CD4-positive, alpha-beta T cell treated with Interleukin-15 for 1 hour (primary cell): ENCODE data around the gene TMEM253.
A peak's percentile ranks its signal among the peaks of the same experiment; 100 is the strongest.

Experiments used
- DNase-seq: peaks from one replicate; pipeline ENCODE4 v3.0.0-alpha.2; 2020

The TMEM253 gene

DNA sequence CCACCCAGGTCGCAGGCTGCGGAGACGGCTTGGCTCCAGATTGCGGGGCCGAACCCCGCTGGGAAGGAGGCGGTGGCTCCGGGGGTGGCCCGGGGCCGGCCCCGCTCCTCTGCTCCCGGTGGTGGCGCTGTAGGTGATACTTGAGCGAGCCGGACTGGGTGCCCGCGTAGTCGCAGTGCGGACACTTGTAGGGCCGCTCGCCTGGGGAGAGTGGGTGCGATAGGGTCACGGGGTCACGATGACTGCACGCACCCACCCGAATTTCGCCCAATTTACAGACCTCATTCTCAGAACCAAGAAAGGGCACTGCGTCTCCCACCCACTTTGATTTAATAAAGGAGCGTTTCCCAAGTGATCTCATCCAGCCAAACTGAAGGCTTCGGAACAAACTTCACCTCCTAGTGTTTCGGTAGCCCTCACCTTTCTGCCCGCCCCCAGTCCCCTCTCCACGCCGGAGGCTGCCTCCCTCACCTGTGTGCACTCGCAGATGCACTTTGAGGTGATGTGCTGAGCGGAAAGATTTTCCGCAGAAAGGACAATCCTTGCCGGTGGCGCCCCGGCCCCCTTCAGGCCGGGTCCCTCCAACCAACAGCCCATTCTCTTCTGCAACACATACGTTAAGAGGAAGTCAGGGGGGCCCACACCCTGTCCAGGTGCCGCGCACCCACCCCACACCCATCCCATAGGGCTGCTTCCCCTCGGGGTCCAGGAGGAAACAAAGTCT, 9.8 kb upstream of the TMEM253 start:
- DNase-seq = no peak

DNA sequence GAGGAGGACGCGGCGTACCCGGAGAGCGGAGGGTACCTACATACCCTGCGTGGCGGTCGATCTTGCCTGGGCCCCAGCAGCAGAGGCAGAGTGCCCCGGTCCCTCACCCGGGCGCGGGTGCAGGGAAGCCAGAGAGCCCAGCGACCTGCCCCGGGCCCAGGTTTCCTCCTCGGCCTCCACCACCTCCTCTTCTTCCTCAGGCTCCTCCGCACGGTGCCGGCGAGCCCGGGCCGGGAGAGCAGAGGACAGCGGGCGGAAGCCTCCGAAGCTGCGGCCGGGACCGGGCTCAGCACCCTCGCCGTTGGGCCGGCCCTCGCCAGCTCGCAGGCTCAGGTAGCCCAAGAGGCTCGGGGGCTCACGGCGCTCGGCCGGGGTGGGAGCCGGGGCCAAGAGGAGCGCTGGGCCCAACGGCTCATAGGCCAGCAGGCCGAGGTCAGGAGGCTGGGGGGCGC, 9.0 kb upstream of the TMEM253 start:
- DNase-seq = no peak

DNA sequence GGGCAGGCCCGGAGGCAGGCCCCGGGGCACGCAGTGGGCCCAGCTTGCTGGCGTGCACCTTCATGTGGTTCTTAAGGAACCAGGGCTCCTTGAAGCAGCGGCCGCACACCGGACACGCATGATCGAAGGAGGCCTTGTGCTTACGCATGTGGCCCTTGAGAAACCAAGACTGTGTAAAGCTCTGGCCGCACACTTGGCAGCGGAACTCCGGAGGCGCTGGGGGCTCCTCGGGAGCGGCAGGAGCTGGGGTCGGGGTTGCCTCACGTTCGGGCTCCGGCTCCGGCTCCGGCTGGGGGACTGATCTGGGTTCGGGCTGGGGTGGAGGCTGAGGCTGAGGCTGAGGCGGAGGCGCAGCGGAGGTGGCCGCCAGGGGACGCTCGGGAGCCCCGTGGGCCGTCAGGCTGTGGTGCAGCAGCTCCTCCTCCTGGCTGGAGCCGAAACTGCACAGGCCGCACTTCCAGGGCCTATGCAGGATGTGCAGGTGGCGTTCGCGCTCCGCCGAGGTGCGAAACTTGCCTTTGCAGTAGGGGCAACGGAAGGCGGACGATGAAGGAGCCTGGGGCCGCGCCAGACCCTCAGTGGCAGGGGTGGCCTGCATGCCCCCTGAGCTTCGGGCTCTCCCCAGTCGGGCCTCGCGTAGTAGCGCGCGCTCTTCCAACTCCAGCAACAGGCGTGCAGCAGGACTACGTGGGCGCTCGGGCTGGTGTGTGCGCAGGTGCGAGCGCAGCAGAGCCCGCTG, 8.4 kb upstream of the TMEM253 start:
- DNase-seq = peak; percentile 86

DNA sequence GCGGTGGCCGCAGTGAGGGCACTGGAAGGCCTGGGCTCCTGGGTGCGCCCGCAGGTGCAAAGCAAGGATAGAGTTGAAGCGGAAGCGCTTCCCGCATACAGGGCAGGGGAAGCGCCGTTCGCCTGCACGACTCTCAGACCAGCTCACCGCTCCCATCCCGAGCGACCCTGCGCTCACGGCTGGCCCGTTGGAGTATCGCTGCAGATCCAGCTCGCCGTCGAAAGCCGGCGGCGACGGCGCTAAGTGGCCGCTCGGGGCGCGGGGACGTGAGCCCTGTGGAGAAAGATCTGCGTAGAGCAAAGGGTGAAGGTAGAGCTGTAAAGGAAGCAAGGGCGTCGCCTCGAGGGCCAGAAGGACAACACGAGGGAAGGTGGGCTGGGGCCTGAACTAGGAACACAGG, 7.8 kb upstream of the TMEM253 start:
- no peak for DNase-seq

DNA sequence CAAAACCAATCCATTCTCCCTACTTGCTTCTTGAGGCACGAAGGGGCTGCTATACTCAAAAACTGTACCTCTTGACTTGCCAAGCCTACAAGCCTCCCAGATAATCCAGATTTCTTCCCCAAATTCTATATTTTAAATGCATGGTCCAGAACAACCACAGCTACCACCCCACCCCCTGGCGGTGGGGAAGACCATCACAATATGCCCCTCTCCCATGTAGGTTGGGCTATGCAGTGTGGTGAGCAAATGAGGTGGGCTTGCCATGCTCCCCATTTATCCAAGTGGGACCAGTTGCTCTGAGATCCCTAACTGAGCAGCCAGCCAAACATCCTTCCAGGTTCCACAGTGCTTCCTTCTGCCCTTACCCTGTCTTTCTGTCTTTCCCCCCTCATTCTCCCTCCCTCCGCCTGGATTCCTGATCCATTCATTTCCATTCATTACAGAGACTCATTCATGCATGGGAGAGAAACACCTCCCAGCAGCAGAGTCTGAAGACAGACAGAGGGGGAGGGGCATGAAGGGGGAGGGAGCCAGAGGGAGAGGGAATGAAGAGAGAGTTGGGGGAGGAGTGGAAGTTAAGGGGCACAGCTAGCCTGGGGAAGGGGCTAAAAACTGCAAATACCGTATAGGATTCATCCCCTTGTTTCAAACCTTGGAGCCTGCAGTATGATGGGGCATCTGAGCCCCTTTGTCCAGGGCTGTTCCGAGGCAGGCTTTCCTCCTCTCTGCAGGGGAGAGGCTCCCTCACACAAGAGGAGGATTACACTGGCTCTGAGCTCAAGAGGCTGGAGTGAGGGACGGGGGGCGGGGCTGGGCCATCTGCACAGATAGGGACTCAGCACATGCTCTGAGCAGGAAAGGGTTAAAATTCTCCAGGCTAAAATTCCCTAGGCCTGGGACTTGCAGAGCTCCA, 6.8 kb upstream of the TMEM253 start:
- DNase-seq = no peak

DNA sequence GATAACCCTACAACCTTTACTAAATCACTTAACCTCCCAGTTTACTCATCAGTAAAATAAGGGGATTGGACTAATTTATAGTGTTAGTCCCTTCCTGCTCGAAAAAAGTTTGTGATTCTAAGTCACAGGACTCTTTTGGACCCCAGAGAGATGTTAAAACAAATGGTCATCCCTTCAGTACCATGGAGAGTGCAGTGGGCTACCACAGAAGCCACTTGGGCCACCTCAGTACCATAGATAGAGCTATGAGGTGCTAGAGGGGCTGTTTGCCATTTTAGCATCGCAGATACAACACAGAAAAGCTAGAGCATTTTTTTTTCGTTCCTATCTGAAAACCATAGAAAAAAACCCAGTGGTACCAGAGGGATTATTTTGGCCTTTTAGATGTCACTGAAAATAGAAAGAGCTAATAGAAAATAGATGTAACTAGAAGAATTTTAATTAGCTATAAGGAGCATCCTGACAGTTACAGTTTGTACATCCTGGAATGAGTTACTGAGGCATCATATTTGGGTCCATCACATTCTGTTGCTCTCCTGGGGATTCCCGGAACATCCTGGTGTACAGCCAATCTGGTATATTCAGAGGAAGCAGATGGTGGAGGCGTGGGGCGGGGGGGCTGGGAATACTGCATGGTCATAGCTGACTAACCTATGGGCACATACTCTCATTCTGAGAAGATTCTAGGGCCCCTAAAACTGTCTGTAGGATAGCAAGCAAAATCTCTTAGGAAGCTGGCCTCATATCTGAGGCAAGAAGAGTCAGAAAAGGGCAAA, 5.2 kb upstream of the TMEM253 start:
- DNase-seq = no peak

DNA sequence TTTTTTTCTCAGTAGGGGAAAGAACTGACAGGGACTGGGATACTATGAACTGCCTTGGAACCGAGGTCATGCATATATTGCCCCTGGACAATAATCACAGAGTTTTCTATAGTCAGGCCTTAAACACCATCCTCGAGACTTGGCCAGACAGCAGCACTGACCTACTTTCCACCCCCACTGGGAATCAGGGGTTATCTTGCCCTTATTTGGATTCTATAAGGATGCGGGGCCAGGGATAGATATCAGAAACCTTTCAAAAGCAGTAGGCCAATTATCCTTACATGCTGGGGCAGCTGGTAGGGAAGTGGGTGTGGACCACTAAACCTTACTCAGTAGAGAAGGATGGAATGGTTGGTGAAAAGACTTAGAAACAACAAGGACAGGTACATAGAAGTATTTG, 4.4 kb upstream of the TMEM253 start:
- no peak for DNase-seq

DNA sequence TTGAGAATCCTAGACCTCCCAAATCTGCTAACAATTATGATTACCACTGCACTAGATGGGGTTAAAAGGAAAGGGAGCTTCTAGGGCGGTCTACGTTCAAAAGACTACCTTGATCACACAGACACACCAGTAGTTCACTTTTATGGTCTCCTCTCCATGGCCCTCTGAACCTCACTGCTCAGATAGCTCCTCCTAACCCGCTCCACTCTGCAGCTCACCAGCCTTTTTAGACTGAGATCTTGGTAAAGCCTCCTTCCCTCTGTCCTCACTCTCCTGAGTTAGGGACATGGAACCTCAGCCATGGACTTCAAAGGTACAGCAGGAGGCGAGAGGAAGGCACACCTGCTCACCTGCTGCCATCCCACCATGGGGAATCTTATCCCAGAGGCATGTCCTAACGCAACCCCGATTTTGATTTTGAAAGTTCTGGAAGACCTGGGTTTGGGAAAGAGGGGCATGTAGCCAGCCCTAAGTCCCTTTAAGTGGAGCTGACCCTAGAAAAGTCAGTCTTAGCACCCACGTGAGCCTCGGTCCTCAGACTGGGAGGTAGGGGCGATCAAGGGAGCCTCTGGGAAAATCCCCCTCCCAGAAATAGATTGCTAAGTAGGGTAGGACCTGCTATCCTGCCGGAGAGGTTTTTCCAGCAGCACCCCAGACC, 3.8 kb upstream of the TMEM253 start:
- no peak for DNase-seq

DNA sequence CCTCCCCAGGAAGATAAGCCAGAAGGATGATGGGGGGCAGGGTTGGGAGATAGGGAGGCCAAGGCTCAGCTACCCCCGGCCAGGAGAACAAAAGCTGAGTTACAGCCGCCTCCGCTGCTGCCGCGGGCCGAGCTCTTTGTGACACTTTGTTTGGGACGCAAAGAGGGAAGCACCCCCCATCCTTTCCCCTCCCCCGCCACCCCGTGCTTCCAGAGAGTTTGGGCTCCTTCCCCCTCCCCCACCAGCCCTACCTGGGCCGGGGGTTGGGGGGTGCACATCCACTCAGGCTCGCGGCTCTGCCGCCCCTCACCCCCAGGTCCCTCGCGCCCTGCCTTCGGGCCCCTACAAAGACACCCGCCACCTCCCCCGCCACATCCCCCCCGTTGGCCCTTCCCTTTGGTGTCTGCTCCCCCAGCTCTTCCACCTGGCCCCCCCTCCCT, 3.2 kb upstream of the TMEM253 start:
- peak; percentile 27 for DNase-seq

DNA sequence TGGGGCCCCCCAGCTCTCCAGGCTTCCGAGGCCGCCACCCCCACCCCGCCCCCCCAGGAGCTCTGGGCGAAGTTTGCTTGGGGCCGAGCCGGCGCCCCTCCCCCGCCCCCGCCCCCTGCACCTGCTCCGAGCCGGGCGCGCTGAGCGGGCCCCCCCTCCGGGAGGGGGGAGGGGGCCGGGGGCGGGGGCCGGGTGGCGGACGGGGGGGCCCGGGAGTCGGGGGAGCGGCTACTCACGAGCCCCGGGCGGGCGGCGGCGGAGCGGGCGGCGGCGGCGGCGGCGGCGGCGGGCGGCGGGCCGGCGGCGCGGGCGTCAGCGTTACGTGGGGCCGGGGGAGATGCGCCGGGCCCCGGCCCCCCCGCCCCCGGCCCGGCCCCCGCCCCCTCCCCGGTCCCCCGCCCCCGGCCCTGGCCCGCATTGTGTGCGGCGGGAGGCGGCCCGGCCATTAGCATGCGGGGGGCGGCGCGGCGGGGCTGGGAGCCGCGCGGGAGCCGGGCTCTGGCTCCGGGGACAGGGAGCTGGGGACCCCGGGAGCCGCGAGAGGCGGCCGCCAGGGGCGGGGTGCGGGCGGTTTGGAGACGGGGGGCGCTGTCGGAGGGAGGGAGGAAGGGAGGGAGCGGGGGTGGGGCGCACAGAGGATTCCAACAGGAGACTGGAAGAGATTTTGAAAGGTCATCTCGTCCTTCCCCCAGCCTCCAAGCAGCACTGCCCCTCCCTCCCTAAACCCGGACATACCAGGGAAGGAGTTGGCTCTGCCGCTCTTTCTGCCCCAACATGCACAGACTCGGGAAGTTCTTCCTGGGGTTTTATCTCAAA, 2.6 kb upstream of the TMEM253 start, which contains the start of gene ZNF219:
TSS of gene ZNF219 (minus strand) at position 580 of the 816 bp plus-strand sequence. CDS start 5,064 bp downstream, outside the sequence.
- peak; percentile 51 for DNase-seq

DNA sequence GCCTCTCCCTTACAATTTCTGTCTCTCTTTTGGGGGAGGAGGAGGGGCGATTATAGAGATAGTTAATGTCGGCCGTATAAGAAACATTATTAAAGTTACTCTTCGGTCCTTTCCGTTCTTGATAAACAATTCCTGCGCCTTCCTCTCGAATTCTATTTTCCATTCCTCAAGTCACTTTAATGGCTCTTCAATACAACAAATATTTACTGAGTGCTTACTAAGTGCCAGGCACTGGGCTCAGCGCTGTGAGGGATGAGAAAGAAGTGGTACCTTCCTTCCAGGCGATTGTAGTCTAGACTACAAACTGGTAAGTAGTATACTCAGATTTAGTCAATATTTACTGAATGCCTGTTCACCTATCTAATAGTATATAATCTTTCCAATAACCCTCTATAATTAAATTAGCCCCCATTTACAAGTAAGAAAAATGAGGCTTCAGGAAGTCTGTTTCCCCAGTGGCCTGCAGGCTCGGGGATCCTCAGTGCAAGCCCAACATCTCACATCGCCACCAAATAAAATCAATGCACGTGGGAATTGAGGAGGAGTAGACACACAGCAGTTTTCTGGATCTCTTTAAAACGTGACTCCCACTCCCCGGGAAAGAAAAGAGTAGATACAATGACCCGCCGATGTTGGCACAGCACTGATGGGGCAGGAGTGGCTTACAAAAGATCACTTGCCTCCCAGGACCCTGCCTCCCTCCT, 1.8 kb upstream of the TMEM253 start:
- no peak for DNase-seq

DNA sequence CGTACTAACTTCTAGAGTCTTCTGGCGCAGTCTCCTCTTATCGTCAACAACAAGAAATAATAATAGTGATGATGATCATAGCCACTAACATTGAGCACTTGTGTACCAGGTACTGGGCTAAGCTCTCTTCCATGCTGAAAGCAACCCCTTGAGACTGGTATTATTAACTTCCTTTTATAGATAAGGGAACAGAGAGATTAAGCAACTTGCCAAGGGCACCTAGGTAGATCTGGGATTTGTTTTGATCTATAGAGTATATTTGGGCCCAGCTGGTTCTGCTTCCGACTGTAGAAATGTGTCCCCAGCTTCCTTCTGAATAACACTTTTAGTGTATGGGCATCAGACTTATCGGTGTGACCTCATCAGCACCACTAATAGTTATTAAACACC, 1.3 kb upstream of the TMEM253 start:
- DNase-seq = no peak

DNA sequence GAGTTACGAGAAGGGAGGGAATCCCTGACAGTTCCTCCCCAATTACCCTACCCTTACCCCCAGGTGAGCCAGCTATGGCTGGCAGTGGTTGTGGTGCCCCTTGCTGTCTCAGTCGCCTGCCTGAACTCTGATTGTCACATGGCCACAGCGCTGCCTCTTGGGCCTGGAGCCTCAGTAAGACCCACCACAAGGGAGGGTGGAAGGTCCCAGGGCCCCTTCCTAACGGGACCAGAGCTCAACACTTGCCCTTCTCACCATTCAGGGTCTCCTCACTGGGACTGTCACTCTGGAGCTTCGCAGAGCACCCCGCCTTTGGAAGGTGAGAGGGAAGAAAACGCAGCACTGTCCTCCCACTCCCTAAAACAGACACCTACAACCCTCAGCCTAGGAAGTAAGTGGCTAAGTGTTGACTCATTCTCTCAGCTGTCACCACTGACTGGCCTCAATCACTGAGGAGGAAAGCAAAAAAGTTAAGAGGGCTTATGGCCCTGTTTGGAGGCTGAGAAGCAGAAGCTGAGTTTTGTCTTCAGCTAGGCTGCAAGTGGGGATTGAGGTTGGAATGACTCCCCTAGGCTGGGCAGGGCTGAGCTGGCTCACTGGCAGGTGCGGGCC, 1.0 kb downstream of the TMEM253 start:
- DNase-seq = no peak

DNA sequence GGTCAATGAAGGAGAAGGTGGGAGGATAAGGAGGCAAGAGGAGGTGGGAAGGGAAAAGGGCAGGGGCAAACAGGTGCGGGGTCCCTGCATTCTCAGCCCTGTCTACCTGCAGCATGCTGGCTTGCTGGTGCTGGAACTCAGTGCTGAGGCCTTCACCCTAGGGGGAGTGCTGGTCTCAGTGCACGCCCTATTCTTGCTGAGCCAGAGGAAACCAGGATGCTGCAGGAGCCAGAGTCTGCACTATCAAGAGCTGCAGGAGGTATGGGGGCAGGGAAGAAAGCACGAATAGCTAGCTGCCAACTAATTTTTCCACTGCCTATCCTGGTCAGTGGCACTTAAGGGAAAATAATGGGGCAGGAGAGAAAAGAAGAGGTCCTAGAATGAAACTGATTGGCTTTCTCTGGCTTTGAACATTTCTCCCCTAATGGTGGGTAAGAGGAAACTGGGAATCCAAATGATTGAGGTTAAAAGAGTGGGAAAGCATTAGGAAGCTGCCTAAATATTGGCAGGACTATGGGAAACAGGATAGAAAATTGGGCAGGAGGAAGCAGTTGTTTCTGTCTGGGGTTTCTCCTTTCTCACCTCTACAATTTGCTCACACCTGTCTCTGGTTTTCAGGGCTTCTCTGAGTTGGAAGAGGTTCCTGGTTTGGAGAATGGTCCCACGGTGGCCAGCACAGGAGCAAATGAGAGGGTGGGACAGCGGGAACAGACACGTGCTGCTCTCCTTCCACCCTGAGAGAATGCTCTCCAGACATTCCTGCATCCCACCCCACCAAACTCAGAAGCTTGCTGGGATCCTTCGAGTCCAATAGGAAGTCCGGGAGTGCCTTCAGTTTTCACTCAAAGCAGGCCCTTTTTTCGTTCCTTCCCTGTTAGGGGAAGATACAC, 1.9 kb downstream of the TMEM253 start:
- DNase-seq = no peak

DNA sequence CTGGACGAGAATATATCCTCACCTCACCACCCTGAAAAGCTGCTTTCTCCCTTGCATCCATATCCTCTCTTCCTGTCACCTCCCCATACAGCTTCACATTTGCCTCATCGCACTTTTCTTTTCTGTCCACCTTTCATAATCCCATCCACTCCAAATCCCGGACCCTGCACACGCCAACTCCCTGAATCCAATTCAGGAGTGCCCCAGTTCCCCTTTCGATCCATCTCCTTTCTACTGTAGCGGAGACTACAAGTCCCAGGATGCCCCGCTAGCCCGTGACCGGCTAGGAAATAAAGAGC, 2.5 kb downstream of the TMEM253 start:
- no peak for DNase-seq

DNA sequence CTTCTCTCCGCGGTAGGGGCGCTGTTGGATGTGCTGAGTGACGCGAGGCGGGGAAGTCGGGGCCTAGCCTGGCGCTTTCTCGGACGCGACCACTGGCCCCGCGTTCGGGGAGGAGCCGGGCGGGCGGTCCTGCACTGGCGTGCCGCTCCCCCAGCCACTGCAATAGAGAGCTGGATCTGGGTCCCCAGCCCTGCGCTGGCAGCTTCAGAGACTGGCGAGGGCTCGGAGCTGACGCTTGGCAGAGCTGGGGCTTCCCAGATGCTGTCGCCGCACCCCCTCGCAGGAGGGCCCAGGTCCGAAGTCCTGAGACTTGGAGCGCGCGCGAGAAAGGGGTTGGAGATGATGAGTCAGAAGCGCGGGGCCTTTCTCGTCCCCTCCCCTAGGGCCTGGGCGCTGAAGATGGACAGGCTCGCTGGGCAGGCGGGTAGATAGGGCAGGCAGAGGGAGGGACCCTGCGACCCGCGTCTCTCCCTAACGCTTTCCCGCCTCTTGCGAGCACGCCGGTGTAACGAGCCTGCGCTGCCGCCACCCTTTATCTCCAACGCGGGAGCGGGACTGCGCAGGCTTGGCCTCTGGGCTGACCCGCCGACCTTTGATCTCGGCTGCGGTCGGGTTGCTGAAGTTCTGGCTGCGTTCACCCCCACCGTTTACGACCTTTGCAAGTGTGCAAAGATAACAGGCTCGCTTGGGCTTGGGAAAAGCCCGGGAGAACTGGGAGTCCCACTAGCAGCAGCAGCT, 3.0 kb downstream of the TMEM253 start:
- peak; percentile 93 for DNase-seq

DNA sequence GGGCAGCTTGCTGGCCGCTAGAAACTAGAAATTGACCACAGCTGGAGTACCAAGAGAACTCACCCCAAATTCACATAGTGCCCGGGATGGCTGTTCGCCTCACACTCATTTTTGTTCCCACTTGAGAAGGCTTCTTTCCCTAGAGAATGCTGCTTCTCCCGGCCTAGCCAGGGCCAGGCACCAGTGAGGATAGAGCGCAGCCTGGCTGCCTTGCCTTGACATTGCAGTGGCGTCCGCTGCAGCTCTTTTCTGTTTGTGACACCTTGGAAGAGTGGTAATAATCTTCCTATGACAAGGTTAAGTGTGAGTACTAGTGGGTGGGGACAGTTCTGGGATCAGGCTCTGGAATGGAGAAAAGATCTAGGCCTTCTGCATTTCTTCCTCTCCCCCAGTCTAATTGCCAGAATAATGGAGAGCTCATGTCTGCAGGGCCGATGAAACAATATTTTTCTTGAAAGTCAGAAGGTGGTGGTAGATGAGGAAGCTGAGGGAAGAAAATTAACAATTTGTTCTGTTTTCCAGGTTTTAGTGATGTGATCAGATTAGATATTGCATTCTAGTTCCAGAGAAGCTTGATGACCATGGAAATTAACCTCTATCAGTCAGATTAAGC, 3.7 kb downstream of the TMEM253 start:
- peak; percentile 63 for DNase-seq

DNA sequence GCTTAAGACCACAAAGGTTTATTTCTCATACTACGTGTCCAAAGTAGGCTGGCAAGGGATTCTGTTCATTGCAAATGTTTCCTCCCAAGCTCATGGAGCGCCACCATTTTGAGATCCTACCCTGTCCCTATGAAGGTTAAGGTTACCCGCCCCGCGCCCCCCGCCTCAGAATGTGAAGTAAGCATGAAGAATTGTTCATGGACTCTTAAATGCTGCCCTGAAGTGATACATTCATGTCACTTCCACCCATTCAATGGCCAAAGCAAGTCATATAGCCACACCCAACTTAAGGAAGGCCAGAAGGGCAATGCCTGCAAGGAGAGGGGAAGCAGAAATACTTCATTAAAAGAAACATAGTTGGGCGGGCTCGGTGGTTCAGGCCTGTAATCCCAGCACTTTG, 4.2 kb downstream of the TMEM253 start:
- DNase-seq = no peak
